ENCODE data around the gene KCNJ5. TPM values are rescaled to one million over a fixed set of nuclear protein-coding genes. Genes with fewer than 3 reads are reported as not detected.

Gene KCNJ5
- total RNA-seq, 1 donor: 0.36 TPM

GRCh38 chr11:128939591-128939990 is 48.4 kb downstream of the KCNJ5 start:
- peak; percentile 58 for DNase-seq (ENCODE audit: insufficient read length, low spot score, missing footprints)
- H3K9me3 ChIP-seq (ENCODE audit: low read depth, low read length): no peaks in the 10 kb centered on the region
- H2AFZ ChIP-seq (ENCODE audit: low read length): no peak overlapping the region
- no peaks in the 10 kb centered on the region for H4K20me1 ChIP-seq (ENCODE audit: insufficient read depth, low read length)
- no peaks in the 10 kb centered on the region for H3K4me1 ChIP-seq (ENCODE audit: insufficient read depth, low read length)
- H3K27me3 ChIP-seq (ENCODE audit: insufficient read depth, low read length): peaks cover 4% of the 10 kb centered on the region
- H3K4me2 ChIP-seq (ENCODE audit: insufficient read depth, low read length): no peak overlapping the region
- H3K27ac ChIP-seq (ENCODE audit: low read depth, low read length): no peak overlapping the region
- H3K36me3 ChIP-seq (ENCODE audit: insufficient read depth, low read length): no peaks in the 10 kb centered on the region
- no peaks in the 10 kb centered on the region for H3K79me2 ChIP-seq (ENCODE audit: insufficient read depth, low read length)
- H3K4me3 ChIP-seq (ENCODE audit: insufficient read depth, low read length): no peak overlapping the region
- no peak for TF ChIP-seq CTCF (IDR thresholded peaks at IDR 0.05; ENCODE audit: extremely low read depth, low read depth, low read length)

- H2AFZ ChIP-seq (ENCODE audit: low read length): no peak overlapping the region
These were observed 49.0 kb downstream of the KCNJ5 start for GRCh38 chr11:128940156-128940555.

GRCh38 chr11:128940603-128941002 is 49.4 kb downstream of the KCNJ5 start:
- Histone ChIP-seq H2AFZ (ENCODE audit: low read length) (no peak overlapping the region), H3K79me2 (ENCODE audit: insufficient read depth, low read length) (no peaks in the 10 kb centered on the region), H3K4me1 (ENCODE audit: insufficient read depth, low read length) (no peaks in the 10 kb centered on the region), H3K27ac (ENCODE audit: low read depth, low read length) (no peak overlapping the region), H3K27me3 (ENCODE audit: insufficient read depth, low read length) (peaks cover 4% of the 10 kb centered on the region), H3K36me3 (ENCODE audit: insufficient read depth, low read length) (no peaks in the 10 kb centered on the region), H3K4me2 (ENCODE audit: insufficient read depth, low read length) (no peak overlapping the region), H4K20me1 (ENCODE audit: insufficient read depth, low read length) (no peaks in the 10 kb centered on the region), H3K9me3 (ENCODE audit: low read depth, low read length) (no peaks in the 10 kb centered on the region), H3K4me3 (ENCODE audit: insufficient read depth, low read length) (no peak overlapping the region)
- DNase-seq (ENCODE audit: insufficient read length, low spot score, missing footprints): no peak
- no peak for TF ChIP-seq CTCF (IDR thresholded peaks at IDR 0.05; ENCODE audit: extremely low read depth, low read depth, low read length)

More at GRCh38 chr11:128940156-128940555, 49.0 kb downstream of the KCNJ5 start:
- no peaks in the 10 kb centered on the region for H3K4me1 ChIP-seq (ENCODE audit: insufficient read depth, low read length)
- no peak overlapping the region for H3K4me2 ChIP-seq (ENCODE audit: insufficient read depth, low read length)
- no peak overlapping the region for H3K4me3 ChIP-seq (ENCODE audit: insufficient read depth, low read length)
- TF ChIP-seq CTCF (IDR thresholded peaks at IDR 0.05; ENCODE audit: extremely low read depth, low read depth, low read length): no peak
- no peak overlapping the region for H3K27ac ChIP-seq (ENCODE audit: low read depth, low read length)
- no peaks in the 10 kb centered on the region for H3K79me2 ChIP-seq (ENCODE audit: insufficient read depth, low read length)
- H3K36me3 ChIP-seq (ENCODE audit: insufficient read depth, low read length): no peaks in the 10 kb centered on the region
- peaks cover 4% of the 10 kb centered on the region for H3K27me3 ChIP-seq (ENCODE audit: insufficient read depth, low read length)
- no peak for DNase-seq (ENCODE audit: insufficient read length, low spot score, missing footprints)
- no peaks in the 10 kb centered on the region for H4K20me1 ChIP-seq (ENCODE audit: insufficient read depth, low read length)
- H3K9me3 ChIP-seq (ENCODE audit: low read depth, low read length): no peaks in the 10 kb centered on the region

- no peak for TF ChIP-seq CTCF (IDR thresholded peaks at IDR 0.05; ENCODE audit: extremely low read depth, low read depth, low read length)
- no peaks in the 10 kb centered on the region for H4K20me1 ChIP-seq (ENCODE audit: insufficient read depth, low read length)
These were observed 50.0 kb downstream of the KCNJ5 start for GRCh38 chr11:128941110-128941509.

More at GRCh38 chr11:128941110-128941509, 50.0 kb downstream of the KCNJ5 start:
- Histone ChIP-seq H3K4me1 (ENCODE audit: insufficient read depth, low read length) (no peaks in the 10 kb centered on the region), H3K27me3 (ENCODE audit: insufficient read depth, low read length) (peaks cover 4% of the 10 kb centered on the region), H3K79me2 (ENCODE audit: insufficient read depth, low read length) (no peaks in the 10 kb centered on the region), H3K36me3 (ENCODE audit: insufficient read depth, low read length) (no peaks in the 10 kb centered on the region), H3K9me3 (ENCODE audit: low read depth, low read length) (no peaks in the 10 kb centered on the region), H3K4me3 (ENCODE audit: insufficient read depth, low read length) (no peak overlapping the region), H3K4me2 (ENCODE audit: insufficient read depth, low read length) (no peak overlapping the region), H2AFZ (ENCODE audit: low read length) (no peak overlapping the region), H3K27ac (ENCODE audit: low read depth, low read length) (no peak overlapping the region)
- DNase-seq (ENCODE audit: insufficient read length, low spot score, missing footprints): no peak
